DND-41 (cell line): ENCODE results near the gene PRKCD.

Experiments used
- ATAC-seq: fragments of 200-7000 bp; cut with Tn5 transposase; 3 replicates; pipeline ENCODE4 v1.9.1; 2021; ENCODE audit warnings: low read depth; ENCODE audit not compliant: insufficient read depth
- DNase-seq: peaks from one replicate; pipeline ENCODE4 v3.0.0-alpha.2; 2020
- H2AFZ ChIP-seq: 2 replicates; pipeline ENCODE4 v1.6.0; 2012; ENCODE audit warnings: low read depth, low read length
- H3K27ac ChIP-seq: 2 replicates; pipeline ENCODE4 v1.5.1; 2012; ENCODE audit warnings: low read length, inconsistent platforms
- H3K27me3 ChIP-seq: fragments of 200-600 bp; sonication (generic); 2 replicates; pipeline ENCODE4 v1.6.0; 2012; ENCODE audit warnings: low read length, mild to moderate bottlenecking, inconsistent platforms; ENCODE audit not compliant: insufficient read depth, poor library complexity
- H3K36me3 ChIP-seq: 2 replicates; pipeline ENCODE4 v1.5.1; 2012; ENCODE audit warnings: low read length, inconsistent platforms; ENCODE audit not compliant: insufficient read depth
- H3K4me1 ChIP-seq: 2 replicates; pipeline ENCODE4 v1.5.1; 2012; ENCODE audit warnings: mild to moderate bottlenecking, low read length; ENCODE audit not compliant: insufficient read depth
- H3K4me2 ChIP-seq: 2 replicates; pipeline ENCODE4 v1.6.0; 2012; ENCODE audit warnings: mild to moderate bottlenecking, moderate library complexity, low read length, inconsistent platforms; ENCODE audit not compliant: insufficient read depth
- H3K4me3 ChIP-seq, 2 experiments: fragments of 200-600 bp in 1 of 2; shearing (Covaris generic) in 1 of 2; 2 replicates each; pipeline ENCODE4 v1.5.1; 2012 to 2016; ENCODE audit warnings: inconsistent platforms in 2 of 2, low read length in 2 of 2, mild to moderate bottlenecking in 2 of 2, low read depth in 1 of 2, moderate library complexity in 1 of 2
- H3K79me2 ChIP-seq: 2 replicates; pipeline ENCODE4 v1.6.0; 2012; ENCODE audit warnings: low read length, inconsistent platforms; ENCODE audit not compliant: insufficient read depth
- H3K9ac ChIP-seq: 2 replicates; pipeline ENCODE4 v1.6.0; 2012; ENCODE audit warnings: low read depth, mild to moderate bottlenecking, inconsistent platforms, low read length, moderate library complexity
- H3K9me3 ChIP-seq: 2 replicates; pipeline ENCODE4 v1.5.1; 2012; ENCODE audit warnings: low read length, moderate library complexity, mild to moderate bottlenecking, inconsistent platforms; ENCODE audit not compliant: insufficient read depth, severe bottlenecking
- H4K20me1 ChIP-seq: 2 replicates; pipeline ENCODE4 v1.6.0; 2012; ENCODE audit warnings: low read length; ENCODE audit not compliant: insufficient read depth
- EZH2 ChIP-seq: IDR thresholded peaks from 3 replicates; pipeline ENCODE4 v1.6.1; 2012; ENCODE audit warnings: borderline replicate concordance, low read depth, mild to moderate bottlenecking, moderate library complexity, low read length, inconsistent platforms; ENCODE audit not compliant: severe bottlenecking
- TF ChIP-seq, protein P1 (sequence below): IDR thresholded peaks from 2 replicates; pipeline ENCODE4 v1.5.1; 2012; ENCODE audit warnings: borderline replicate concordance, low read length, moderate library complexity, mild to moderate bottlenecking; ENCODE audit not compliant: poor library complexity, severe bottlenecking; ENCODE audit errors: extremely low read depth

Gene PRKCD

DNA sequence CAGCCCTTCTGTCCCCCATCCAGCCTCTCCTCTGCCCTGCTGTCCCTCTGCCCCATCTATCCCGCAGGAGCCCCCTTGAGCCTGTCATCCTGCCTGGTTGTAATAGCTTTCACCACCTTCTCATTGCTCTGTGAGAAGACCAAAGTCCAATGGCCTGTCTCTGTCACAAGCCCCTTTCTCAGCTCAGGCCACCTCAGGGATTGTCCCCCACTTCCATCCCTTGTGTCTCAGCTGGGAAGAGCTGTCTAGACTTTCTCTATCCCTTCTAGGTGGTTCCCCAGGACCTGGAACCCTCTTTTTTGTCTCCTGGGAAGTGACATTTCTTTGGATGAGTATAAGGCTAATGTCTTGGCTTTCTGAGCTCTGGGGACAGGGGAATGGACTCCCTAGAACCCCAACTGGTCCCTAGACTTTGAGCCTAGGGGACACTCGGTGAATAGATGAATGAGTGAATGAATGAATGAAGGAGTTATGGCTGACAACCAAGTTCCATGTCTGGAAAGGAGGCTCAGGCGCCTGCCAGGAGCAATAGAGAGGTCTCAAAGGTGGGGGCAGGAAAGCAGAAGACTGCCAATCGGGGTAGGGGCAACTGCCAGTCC lies 849 bp upstream of the PRKCD start:
- no peaks in the 10 kb centered on the region for H3K79me2 ChIP-seq
- no peaks in the 10 kb centered on the region for H4K20me1 ChIP-seq
- no peaks in the 10 kb centered on the region for H3K27me3 ChIP-seq
- H3K9me3 ChIP-seq: no peaks in the 10 kb centered on the region
- no peak for ATAC-seq
- TF ChIP-seq, protein P1, sequence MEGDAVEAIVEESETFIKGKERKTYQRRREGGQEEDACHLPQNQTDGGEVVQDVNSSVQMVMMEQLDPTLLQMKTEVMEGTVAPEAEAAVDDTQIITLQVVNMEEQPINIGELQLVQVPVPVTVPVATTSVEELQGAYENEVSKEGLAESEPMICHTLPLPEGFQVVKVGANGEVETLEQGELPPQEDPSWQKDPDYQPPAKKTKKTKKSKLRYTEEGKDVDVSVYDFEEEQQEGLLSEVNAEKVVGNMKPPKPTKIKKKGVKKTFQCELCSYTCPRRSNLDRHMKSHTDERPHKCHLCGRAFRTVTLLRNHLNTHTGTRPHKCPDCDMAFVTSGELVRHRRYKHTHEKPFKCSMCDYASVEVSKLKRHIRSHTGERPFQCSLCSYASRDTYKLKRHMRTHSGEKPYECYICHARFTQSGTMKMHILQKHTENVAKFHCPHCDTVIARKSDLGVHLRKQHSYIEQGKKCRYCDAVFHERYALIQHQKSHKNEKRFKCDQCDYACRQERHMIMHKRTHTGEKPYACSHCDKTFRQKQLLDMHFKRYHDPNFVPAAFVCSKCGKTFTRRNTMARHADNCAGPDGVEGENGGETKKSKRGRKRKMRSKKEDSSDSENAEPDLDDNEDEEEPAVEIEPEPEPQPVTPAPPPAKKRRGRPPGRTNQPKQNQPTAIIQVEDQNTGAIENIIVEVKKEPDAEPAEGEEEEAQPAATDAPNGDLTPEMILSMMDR: no peak
- TF ChIP-seq EZH2: no peak
- H3K9ac ChIP-seq: no peak overlapping the region
- no peak overlapping the region for H3K27ac ChIP-seq
- no peak for DNase-seq
- no peak overlapping the region for H3K4me2 ChIP-seq
- no peak overlapping the region for H2AFZ ChIP-seq
- H3K4me1 ChIP-seq: no peaks in the 10 kb centered on the region
- H3K36me3 ChIP-seq: no peaks in the 10 kb centered on the region
- H3K4me3 ChIP-seq: no peak overlapping the region

DNA sequence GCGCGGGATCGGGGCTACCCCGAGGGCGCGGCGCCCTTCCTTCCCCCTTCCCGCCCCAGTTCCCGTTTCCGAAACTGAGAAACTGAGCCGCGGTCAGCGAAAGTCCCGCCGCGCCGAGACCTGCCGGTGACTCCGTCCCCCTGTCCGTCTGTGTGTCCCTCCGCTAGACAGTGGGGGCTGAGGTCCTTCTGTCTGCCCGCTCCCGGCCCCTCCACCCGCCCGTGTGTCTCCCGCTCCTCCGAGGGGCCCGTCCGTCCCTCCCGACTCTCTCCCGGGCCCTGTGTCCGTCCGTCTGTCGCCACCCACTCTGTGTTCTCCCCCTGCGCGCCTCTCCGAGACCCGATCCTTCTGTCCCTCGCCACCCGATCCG lies 426 bp downstream of the PRKCD start:
- no peak for DNase-seq
- H3K4me1 ChIP-seq: no peaks in the 10 kb centered on the region

DNA sequence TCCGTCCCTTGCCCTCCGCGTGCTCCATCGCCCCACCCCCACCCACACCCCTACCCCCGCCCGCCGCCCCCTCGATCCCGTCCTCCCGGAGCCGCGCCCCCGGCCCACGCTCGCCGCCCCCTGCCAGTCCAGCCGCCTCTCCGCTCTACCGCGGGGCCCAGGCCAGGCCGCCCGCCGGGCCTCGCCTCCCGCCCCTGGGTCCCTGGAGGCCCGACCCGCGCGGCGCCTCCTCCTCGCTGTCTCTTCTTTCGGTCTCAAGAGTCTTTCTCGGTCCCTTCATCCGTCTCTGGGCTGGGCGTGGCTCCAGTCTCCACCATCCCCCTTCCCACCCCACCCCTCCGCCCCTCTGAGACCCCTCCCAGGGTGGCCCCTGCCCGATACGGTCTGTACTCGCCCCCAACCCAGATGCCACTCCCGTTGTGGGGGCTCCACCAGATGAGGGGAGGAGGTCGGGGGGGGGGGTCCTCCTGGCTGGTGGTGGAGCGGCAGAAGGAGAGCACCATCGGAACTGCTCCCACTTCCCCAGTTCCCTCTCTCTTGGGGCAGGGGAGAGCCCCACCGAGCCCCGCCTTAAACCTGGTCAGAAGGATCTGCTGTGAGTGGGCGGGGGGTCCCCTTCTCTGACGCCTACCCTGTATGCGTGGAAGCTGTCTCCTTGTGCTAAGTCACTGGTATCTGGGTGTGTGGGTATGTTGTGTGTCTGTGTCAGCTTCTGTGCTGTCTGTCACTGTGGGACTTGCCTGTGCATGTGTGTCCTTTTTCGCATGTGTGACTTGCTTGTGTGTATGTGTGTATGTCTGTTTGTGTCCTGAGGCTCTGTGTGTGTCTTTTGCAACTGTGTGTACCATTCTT lies 1.0 kb downstream of the PRKCD start:
- Histone ChIP-seq H3K9ac (no peak overlapping the region), H3K9me3 (no peaks in the 10 kb centered on the region), H3K4me1 (no peaks in the 10 kb centered on the region), H3K27ac (no peak overlapping the region), H3K36me3 (no peaks in the 10 kb centered on the region), H2AFZ (no peak overlapping the region), H3K27me3 (no peaks in the 10 kb centered on the region), H3K79me2 (no peaks in the 10 kb centered on the region), H4K20me1 (no peaks in the 10 kb centered on the region), H3K4me2 (no peak overlapping the region), H3K4me3 (no peak overlapping the region)
- ATAC-seq (no peak), DNase-seq (no peak)
- no peak for TF ChIP-seq EZH2
- TF ChIP-seq, protein P1: no peak

More for the DNA sequence above, 426 bp downstream of the PRKCD start:
- H3K27me3 ChIP-seq: no peaks in the 10 kb centered on the region
- no peak overlapping the region for H3K9ac ChIP-seq
- no peaks in the 10 kb centered on the region for H3K79me2 ChIP-seq
- H3K36me3 ChIP-seq: no peaks in the 10 kb centered on the region
- H3K4me2 ChIP-seq: no peak overlapping the region
- no peak overlapping the region for H3K4me3 ChIP-seq
- no peaks in the 10 kb centered on the region for H3K9me3 ChIP-seq
- H3K27ac ChIP-seq: no peak overlapping the region
- TF ChIP-seq, protein P1: no peak
- no peak for TF ChIP-seq EZH2
- no peak for ATAC-seq
- H4K20me1 ChIP-seq: no peaks in the 10 kb centered on the region
- H2AFZ ChIP-seq: no peak overlapping the region
